GM19463 (cell line): ENCODE data around the gene PACSIN1.

Experiments
- ATAC-seq: cut with Tn5 transposase; IDR thresholded peaks from one replicate; pipeline ENCODE4 v1.9.1; 2021; ENCODE audit warnings: mild to moderate bottlenecking, moderate library complexity; ENCODE audit not compliant: unreplicated experiment

Gene PACSIN1

GRCh38 chr6:34578445-34579262 is 112.8 kb downstream of the PACSIN1 start:
- ATAC-seq = no peak

- ATAC-seq = no peak
Observed at GRCh38 chr6:34580707-34581560, 115.1 kb downstream of the PACSIN1 start.

- ATAC-seq = no peak
Observed at GRCh38 chr6:34581561-34581920, 115.7 kb downstream of the PACSIN1 start.

DNA sequence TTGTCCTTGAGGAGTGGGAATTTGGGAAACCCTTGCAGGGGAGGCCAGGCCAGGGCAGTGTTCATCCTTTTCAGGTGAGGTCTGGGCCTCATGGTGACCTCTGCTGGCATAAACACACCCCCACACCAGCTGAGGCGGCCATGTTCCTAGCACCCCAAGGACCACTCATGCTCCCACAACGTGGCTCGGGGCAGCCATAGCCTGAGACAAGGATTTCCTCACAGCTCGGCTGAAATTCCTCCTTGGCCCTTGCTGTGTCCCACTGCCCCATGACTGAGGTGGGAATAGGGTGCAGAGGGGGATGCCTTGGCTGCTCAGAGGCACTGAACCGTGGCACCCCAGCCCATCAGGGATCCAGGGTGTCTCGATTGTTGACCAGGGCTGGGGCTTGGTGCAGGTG is 117.6 kb downstream of the PACSIN1 start:
- ATAC-seq = no peak

GRCh38 chr6:34583861-34584604 is 118.2 kb downstream of the PACSIN1 start:
- ATAC-seq = no peak

GRCh38 chr6:34584694-34585093 is 118.8 kb downstream of the PACSIN1 start:
- ATAC-seq = no peak
